ENCODE results near the gene SPPL2C. TPM values are rescaled to one million over a fixed set of nuclear protein-coding genes. Genes with fewer than 3 reads are reported as not detected.

The SPPL2C gene
- total RNA-seq = not detected

DNA sequence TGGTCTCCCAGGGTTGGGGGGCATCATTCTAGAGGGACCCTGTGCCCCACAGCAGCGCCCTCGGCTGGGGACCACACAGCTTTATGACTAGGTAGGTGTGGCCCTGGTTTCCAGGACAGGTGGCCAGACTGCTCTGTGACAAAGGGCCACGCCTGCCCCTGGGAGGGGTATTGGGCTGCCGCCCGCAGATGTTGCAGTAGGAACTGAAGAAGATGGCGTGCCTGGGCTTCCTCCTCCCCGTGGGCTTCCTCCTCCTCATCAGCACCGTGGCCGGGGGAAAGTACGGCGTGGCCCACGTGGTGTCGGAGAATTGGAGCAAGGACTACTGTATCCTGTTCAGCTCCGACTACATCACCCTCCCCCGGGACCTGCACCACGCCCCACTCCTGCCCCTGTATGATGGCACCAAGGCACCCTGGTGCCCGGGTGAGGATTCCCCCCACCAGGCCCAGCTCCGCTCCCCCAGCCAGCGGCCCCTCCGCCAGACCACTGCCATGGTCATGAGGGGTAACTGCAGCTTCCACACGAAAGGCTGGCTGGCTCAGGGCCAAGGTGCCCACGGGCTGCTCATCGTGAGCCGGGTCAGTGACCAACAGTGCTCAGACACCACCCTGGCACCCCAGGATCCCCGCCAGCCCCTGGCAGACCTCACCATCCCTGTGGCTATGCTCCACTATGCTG is at the start of gene SPPL2C:
TSS of gene SPPL2C (plus strand) at position 187 of the 681 bp plus-strand sequence. CDS start at position 213, 26 bp downstream.
- DNase-seq (ENCODE audit: low spot score) = no peak

GRCh38 chr17:45800816-45801215 is 43.9 kb upstream of the SPPL2C start:
- no peak for DNase-seq (ENCODE audit: low spot score)

- no peak for DNase-seq (ENCODE audit: low spot score)
These were observed 43.3 kb upstream of the SPPL2C start for GRCh38 chr17:45801421-45801820.

DNA sequence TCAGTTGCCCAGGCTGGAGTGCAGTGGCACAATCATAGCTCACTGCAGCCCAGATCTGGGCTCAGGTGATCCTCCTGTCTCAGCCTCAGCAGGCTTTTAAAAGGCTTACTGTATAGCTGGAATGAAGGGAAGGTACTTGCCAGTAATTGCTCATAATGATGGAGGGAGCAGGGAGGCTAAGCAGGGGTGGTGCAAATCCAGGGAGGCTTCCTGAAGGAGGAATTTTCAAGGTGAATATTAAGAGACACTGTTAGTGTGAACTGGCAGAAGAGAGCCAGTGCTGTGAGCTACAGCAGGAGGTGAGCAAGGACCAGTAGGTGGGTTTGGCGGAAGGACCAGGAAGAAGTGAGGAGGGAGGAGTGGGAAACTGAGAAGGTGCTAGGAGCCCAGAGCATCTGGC is 35.8 kb upstream of the SPPL2C start:
- DNase-seq (ENCODE audit: low spot score) = no peak

DNA sequence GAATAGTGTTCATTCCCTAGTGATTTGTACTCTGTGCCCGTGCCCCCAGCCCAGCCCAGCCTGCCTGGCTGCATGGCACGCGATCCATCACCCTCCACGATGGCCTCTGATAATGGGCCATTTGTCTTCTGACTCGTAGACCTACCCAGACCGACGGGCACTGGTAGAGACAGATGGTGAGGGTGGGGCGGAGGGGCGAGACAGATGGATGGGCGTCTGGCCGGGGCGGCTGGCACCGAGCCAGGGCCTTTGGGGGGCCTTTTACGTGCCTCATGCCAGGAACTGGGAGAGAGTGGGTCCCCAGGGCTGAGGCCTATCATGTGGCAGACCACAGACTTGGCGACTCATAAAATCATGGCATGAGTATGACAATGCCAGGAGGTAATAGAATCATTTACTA is 35.2 kb upstream of the SPPL2C start:
- no peak for DNase-seq (ENCODE audit: low spot score)

- DNase-seq (ENCODE audit: low spot score) = no peak
These were observed 32.6 kb upstream of the SPPL2C start for GRCh38 chr17:45812102-45812501.

GRCh38 chr17:45813048-45813725 is 31.5 kb upstream of the SPPL2C start:
- no peak for DNase-seq (ENCODE audit: low spot score)

GRCh38 chr17:45814622-45815606 is 29.8 kb upstream of the SPPL2C start:
- DNase-seq (ENCODE audit: low spot score) = no peak

DNA sequence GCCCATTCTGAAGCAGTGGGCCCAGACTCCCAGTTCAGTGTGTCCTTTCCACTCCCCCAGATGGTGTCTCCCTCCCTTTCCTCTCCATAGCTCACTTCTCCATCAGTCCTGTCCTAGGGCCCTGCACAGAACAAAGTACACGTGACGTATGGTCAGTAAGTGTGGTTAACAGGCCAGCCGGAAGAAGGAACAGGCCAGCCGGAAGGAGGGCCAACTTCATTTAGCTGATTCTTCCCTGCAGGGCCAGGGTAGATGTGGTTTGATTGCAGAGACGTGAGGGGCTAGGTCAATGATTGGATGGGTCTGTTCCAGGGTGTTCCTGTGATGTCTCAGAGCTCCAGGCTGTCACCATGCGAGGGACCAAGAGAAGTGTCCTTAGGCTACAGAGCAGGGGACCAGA is 28.9 kb upstream of the SPPL2C start:
- no peak for DNase-seq (ENCODE audit: low spot score)

- DNase-seq (ENCODE audit: low spot score) = no peak
These were observed 26.6 kb upstream of the SPPL2C start for GRCh38 chr17:45818041-45818440.

- DNase-seq (ENCODE audit: low spot score) = no peak
These were observed 26.0 kb upstream of the SPPL2C start for GRCh38 chr17:45818699-45819098.

DNA sequence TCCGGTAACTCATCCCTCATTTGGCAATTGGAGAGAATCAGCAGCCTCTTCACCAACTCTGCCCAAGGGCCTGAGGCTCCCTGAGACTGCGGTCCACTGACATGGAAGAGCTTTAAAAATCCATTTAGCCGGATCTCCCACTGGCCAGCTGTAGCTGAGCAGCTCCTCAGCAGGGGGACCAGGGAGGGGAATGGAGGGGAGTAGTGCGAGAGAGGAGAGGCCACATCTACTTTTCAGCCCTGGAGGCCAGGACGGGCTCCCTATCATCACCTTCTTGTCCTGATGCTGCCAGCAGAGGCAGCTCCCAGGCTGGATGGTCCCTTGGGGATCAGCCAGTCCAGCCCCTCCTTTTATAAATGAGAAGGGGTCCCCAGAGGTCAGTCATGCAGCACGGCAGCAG is 25.0 kb upstream of the SPPL2C start:
- DNase-seq (ENCODE audit: low spot score) = no peak

- DNase-seq (ENCODE audit: low spot score) = no peak
These were observed 24.5 kb upstream of the SPPL2C start for GRCh38 chr17:45820052-45820780.

DNA sequence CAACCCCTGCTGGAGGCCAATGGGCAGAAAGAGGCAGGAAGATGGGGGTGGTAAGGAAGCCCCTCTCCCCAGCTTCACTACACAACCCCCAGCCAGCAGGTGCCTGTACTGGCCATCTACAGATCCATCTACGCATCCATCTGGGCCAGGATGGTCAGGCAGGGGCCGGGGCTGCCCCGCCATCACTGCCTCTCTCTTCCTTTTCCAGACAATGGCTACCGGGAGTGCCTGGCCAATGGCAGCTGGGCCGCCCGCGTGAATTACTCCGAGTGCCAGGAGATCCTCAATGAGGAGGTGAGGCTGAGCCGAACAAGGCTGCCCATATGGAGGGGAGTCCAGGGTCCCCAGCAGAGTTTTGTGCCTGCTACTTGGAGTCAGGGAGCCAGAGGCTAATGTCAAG is 23.5 kb upstream of the SPPL2C start:
- no peak for DNase-seq (ENCODE audit: low spot score)

- no peak for DNase-seq (ENCODE audit: low spot score)
These were observed 21.1 kb upstream of the SPPL2C start for GRCh38 chr17:45823598-45823997.

GRCh38 chr17:45824475-45824874 is 20.2 kb upstream of the SPPL2C start:
- no peak for DNase-seq (ENCODE audit: low spot score)

- no peak for DNase-seq (ENCODE audit: low spot score)
These were observed 19.7 kb upstream of the SPPL2C start for GRCh38 chr17:45824901-45825492.

- no peak for DNase-seq (ENCODE audit: low spot score)
These were observed 18.9 kb upstream of the SPPL2C start for GRCh38 chr17:45825792-45826191.

DNA sequence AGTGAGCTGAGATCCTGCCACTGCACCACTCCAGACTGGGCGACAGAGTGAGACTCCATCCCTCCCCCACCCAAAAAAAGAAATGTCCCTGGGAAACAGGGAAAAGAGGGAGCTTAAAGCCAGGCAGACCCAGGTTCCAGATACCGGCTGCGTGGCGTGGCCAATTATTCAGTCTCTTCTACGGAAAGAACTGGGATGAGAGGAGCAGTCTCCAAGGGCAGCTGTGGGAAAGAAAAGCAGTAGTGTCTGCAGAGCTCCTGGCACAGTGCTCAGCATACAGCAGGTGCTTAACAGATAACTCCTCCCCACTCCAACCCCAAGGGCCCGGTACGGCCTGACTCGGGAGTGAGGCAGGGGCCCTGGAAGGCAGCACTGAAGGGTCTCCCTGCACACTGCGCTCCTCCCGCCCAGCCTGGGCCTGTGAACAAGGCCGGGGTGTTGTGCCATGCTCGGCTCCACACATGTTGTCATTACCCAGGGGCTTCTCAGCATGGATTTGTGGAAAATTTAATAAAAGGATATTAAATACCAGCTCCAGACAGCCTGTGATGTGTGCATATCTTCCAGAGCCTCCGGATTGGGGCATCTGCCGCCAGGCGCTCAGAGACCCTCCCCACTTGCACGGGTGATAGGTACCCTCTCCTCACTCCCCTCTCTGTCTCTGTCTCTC is 17.6 kb upstream of the SPPL2C start:
- no peak for DNase-seq (ENCODE audit: low spot score)

- DNase-seq (ENCODE audit: low spot score) = no peak
These were observed 16.5 kb upstream of the SPPL2C start for GRCh38 chr17:45828171-45828570.

Measured in mucosa of gallbladder (tissue), 1 donor.